Left renal cortex interstitium (tissue), 4 donors: ENCODE data around the gene AMPD2. TPM values are rescaled to one million over a fixed set of nuclear protein-coding genes. Genes with fewer than 3 reads are reported as not detected.
A peak's percentile ranks its signal among the peaks of the same experiment; 100 is the strongest.
"Not testable (repeated sequence)": the region's sequence is repeated elsewhere in the genome, so short reads cannot be mapped to it uniquely, and the experiment has no call there.

Experiments
- DNase-seq, 4 donors: peaks; one replicate each; pipeline ENCODE4 v3.0.0-alpha.2; 2013; ENCODE audit warnings: low read depth in 4 of 4, low spot score in 2 of 4, missing footprints in 1 of 4
- polyA plus RNA-seq, 4 donors: library from polyadenylated mRNA; unstranded; fragments of 120-200 nt; gene quantifications; one replicate each; pipeline ENCODE4 v1.2.1, GENCODE V29; 2013; ENCODE audit not compliant: insufficient read length in 4 of 4

AMPD2 gene
- polyA plus RNA-seq, 4 donors = 40.7 to 66.9 (median 51.5) TPM

DNA sequence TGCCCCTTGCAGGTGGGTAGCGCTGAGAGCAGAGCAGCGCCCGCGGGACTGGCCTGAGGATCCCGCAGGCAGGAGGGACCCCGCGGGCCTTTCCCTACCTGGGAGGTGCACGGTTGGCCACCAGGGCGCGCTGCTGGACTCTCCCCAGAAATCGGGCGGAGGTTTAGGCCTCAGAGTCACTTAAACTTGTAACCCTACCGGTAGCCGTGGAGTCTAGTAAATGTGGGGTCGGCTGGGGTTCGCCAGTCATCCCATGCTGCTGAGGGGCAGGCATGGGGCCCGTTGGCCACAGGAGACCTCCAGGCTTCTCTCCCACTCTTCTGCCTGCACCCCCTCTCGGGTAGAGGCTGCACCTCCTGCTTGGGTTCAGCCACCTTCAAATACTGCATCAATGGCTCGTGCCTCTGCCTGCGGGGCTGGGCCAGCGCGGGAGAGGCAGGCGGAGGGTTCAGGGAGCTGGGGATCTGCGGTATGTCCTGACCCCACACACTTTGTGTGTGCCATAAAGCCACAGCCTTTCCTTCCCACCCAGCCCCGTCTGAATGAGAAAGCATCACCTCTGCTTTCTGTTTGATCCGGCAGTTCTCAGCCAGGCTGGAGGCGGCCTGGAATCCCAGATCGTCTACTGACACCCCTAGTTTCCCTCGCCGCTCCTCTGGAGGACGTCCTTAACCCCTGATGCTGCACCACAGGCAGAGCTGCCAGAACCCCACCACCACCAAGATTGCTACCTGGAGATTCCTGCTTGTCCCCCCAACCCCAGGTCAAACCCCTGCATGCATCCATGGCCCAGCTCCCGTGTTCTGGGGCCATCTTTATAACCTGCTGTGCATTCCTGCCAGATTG is 24.0 kb downstream of the AMPD2 start:
- DNase-seq = no peak

GRCh38 chr1:109644670-109645069 is 25.0 kb downstream of the AMPD2 start:
- no peak for DNase-seq

- DNase-seq = no peak
Observed at GRCh38 chr1:109649491-109649914, 29.9 kb downstream of the AMPD2 start.

DNA sequence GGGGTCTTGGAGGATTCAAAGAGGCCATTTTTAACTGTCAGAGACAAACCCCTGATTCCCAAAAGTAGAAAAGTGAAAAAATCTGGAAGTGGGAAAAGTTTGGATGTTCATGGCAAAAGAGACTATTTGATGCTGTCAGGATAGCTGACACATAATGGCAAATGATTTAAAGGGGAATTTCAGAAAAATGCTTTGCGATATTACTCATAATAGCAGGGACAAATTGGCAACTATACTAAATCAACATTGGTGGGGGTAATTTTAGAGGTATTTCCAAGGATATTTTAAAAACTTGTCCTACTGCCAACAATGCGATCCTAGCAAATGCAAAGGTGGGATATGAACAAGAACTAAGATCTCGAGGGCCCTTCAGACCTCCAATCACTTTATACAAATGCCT is 31.0 kb downstream of the AMPD2 start:
- DNase-seq = no peak

GRCh38 chr1:109652402-109652801 is 32.8 kb downstream of the AMPD2 start:
- no peak for DNase-seq

DNA sequence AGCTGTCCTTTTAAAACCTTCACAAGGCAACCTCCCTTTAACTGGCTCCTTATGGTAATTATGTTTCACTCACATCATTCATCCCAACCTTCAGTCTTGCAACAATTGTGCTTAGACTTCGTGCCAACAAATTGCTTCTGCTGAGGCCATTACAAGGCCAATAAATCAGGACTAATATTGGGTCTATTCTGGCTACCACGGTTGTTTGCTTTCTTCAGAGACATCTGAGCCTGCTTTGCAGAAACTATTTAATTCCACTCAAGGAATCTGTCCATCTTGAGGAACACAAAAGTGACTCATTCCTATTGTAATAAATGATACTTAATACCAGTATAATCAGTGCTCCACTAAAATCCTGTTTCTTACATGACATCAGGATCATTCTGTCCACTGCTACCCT is 33.7 kb downstream of the AMPD2 start:
- no peak for DNase-seq

DNA sequence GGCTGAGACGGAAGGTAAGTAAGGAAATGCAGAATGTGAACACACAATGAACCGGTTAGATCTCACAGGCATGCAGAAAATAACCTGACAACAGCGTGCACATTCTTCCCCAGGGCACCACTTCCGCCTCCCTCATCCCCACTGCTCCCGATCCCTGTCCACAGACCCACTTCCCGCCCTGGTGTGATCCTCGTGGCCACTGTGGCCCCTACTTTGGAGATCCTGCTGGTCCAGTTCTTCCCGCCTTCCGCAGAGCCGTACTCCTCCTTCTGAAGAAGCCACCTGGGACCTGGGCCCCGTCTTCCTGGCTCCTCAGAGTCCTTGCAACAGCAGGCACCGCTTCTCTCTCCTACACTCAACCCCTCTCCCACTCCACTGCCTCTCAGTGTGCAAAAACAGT is 34.9 kb downstream of the AMPD2 start:
- DNase-seq = no peak

DNA sequence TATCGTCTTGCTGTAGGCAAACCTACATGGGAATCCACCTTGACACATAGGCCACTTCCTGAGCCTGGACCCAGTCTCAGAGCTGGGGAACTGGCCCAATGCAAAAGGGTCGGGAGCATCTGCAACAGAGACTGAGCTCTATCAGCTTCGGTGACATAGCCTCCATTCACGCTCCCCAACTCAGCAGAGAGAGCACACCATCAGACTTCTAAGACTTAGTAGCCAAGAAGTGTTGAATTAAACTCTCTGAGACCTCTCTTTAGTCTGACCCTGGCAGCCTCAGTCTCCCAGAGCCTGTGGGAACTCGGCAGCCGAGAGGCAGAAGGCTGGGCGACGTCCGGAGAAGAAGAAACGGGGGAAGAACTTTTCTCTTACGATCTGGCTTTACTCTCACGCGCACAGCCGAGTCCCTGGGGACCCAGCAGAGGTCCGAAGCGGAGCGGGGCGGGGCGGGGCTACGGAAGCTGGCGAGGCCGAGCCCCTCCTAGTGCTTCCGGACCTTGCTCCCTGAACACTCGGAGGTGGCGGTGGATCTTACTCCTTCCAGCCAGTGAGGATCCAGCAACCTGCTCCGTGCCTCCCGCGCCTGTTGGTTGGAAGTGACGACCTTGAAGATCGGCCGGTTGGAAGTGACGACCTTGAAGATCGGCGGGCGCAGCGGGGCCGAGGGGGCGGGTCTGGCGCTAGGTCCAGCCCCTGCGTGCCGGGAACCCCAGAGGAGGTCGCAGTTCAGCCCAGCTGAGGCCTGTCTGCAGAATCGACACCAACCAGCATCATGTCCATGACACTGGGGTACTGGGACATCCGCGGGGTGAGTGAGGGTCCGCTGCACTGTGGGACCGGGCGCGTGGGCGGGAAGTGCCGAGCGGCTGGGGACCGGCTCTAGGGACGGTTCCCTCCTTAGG is 36.2 kb downstream of the AMPD2 start, which contains the start of gene GSTM4:
Gene GSTM4, plus strand, starts transcription at position 485 of the 905 bp plus-strand sequence. Its CDS starts 291 bp downstream, at position 776.
- DNase-seq = peak; percentile 50 to 79 (median 68)

- no peak for DNase-seq
Observed at GRCh38 chr1:109657395-109657794, 37.8 kb downstream of the AMPD2 start.

- no peak for DNase-seq
Observed at GRCh38 chr1:109657970-109658369, 38.3 kb downstream of the AMPD2 start.

GRCh38 chr1:109658533-109659042 is 39.0 kb downstream of the AMPD2 start:
- DNase-seq = no peak

DNA sequence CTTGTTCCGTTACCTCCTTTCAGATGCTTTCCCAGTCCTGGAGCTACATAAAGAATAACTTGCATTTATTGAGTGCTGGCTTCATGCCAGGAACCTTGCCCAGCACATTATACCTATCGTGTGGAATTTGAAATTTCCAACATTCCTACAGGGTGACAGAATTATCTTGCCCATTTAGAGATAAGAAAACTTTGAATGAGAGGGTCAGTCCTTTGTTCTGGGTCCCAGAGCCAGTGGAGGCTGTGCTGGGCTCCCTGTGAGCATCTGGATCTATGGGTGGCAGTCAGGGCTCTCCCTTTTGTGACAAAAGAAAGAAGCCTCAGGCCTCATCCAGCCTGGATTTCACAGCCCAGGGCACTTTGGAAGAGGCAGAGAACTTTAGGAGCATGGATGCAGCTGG is 39.5 kb downstream of the AMPD2 start:
- no peak for DNase-seq

DNA sequence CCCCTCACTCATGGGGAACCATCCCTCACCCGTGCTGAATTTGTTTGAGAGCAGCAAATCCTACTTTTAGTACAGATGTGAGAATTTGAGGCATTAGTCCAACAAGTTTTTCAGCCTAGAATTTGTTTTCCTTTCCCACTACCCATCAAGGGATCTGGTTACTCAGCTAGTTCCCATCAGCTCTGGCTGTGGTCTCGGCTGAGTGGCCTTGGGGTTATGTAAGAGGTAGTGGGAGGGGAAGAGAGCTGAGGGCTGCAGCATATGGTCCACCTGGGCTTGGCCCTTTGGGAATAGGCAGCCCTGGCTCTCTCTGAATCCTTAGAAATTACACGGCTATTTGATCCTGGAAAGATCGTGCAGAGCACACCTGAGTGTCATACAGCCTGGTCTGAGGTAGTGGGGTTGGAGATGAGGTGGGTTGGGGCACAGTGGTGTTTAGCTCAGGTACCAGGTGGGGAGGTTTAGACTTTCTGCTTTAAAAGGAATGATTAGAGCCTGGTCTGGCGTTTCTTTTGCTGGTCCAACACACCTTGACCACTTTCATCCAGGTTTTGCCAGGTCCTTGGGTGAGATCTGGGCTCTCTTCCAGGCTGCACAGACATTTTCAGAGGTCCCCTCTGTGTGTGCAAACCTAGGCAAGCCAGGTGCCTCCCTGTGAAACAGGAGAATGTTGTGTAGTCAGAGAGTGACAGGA is 40.5 kb downstream of the AMPD2 start:
- DNase-seq = peak in 2 of 4 donors; percentile 64 to 69

GRCh38 chr1:109660691-109661026 is 41.0 kb downstream of the AMPD2 start:
- DNase-seq = not testable (repeated sequence)

- no peak for DNase-seq
Observed at GRCh38 chr1:109661391-109661790, 41.8 kb downstream of the AMPD2 start.

GRCh38 chr1:109664671-109665070 is 45.0 kb downstream of the AMPD2 start:
- no peak for DNase-seq

DNA sequence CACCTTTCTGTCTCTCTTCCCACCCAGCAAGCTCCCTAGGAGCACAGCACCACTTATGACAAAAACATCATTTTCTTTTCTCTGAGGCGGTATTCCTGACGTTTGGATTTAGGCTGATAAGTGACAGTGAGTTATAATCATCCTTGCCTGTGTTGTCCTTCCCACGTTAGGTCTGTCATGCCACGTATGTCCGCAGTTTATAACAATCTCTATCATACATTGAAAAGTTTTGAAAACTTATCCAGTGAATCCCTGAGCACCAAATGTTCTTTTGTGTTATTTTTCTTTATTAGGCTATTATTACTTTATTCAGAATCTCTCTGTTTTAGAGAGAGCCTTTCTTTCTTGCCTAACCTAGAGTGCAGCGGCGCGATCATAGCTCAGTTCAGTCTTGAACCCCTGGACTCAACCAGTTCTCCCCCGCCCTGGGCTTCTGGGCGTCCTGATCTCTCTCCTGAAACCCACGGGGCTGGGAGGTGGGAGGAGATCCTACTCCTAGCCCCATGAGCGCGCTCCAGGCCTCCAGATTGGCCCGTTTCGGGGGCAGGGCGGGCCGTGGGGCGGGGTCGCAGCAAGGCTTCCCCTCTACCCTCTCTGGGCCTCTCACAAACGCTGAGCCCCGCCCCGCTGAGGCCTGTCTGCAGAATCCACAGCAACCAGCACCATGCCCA is 48.0 kb downstream of the AMPD2 start, which contains the start of gene GSTM2:
Gene GSTM2, plus strand, starts transcription at position 606 of the 671 bp plus-strand sequence. Its CDS starts 59 bp downstream, at position 665.
- DNase-seq = peak in 3 of 4 donors; percentile 69 to 86 (median 83)

DNA sequence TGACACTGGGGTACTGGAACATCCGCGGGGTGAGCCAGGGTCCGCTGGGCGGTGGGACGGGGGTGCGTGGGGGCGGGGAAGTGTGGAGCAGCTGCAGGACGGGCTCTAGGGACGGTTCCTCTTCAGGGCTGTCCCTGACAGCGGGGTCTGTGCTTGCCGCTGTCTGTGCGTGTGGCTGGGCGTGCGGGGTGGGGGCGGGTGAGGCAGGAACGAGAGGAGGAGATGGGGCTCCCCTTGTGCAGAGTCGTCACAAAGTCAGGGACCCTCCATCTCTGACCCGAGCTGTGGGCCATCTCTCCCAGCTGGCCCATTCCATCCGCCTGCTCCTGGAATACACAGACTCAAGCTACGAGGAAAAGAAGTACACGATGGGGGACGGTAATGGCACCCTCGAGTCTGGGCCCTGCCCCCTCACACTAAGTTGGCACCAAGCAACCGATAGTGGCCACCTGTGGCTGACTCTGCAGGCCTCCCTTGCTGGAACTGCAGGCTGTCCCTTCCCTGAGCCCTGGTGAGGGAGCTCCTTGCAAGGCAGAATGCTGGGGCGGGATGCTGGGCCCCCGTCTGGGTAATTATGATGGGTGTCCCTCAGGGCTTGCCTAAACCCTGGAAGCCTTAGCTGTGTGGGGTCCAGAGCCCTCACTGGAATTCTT is 48.6 kb downstream of the AMPD2 start:
- DNase-seq = no peak

DNA sequence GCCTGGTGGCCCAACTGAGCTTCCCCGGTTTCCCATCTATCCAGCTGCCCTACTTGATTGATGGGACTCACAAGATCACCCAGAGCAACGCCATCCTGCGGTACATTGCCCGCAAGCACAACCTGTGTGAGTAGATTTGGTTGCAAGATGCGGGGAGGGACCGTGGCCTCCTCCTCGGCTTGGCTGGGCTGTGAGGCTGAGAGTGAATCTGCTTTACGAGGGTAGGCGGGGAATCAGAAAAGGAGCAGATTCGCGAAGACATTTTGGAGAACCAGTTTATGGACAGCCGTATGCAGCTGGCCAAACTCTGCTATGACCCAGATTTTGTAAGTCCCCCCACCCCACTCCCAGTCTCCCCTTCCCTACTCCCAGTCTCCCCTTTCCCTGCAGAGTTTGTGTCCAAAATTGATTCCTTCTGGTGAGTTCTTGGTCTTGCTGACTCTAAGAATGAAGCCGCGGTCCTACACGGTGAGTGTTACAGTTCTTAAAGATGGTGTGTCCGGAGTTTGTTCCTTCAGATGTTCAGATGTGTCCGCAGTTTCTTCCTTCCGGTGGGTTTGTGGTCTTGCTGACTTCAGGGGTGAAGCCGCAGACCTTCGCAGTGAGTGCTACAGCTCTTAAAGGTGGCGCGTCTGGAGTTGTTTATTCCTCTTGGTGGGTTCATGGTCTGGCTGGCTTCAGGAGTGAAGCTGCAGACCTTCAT is 49.8 kb downstream of the AMPD2 start:
- no peak for DNase-seq
